Pons (tissue), 1 donor: ENCODE measurements around the gene C1orf56.

ENCODE experiments used
- DNase-seq: peaks from one replicate; pipeline ENCODE4 v3.0.0-alpha.2; 2016; ENCODE audit warnings: low spot score

The C1orf56 gene

GRCh38 chr1:151024540-151025146 is 22.9 kb upstream of the C1orf56 start:
- peak; percentile 87 for DNase-seq

- no peak for DNase-seq
Measured at GRCh38 chr1:151026460-151026859, 21.1 kb upstream of the C1orf56 start.

DNA sequence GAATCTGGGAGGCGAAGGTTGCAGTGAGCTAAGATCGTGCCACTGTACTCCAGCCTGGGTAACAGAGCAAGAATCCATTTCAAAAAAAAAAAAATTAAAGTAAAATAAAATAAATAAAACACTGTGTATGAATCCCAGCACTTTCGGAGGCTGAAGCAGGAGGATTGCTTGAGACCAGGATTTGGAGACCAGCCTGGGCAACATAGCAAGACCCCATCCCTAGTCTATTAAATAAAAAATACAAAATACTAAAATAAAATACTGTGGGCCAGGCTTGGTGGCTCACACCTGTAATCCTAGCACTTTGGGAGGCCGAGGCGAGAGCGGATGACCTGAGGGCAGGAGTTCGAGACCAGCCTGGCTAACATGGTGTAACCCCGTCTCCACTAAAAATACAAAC is 15.4 kb upstream of the C1orf56 start:
- no peak for DNase-seq

GRCh38 chr1:151035167-151035566 is 12.4 kb upstream of the C1orf56 start:
- DNase-seq: no peak

DNA sequence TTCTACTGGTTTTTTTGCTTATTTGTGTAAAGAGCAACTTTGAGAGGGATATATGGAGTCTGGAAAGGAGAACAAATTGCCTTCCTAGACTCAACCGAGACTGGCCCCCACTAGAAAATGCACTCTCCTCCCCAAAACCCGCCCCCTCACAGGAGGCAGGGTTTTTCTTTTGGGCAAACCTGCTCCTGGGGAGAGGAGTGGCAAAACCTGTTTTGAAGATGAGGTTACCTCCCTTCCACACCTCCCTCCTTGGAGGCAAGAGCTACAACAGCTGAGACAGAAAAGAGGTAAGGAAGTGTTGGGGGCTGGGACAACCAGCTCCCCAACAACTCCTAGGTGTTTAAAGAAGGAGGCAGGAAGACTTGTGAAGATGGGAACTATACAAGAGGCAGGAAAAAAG is 11.2 kb upstream of the C1orf56 start, which contains the start of gene BNIPL:
Gene BNIPL, plus strand, starts transcription at position 231 of the 400 bp plus-strand sequence. Its CDS starts 140 bp downstream, at position 371.
- no peak for DNase-seq

DNA sequence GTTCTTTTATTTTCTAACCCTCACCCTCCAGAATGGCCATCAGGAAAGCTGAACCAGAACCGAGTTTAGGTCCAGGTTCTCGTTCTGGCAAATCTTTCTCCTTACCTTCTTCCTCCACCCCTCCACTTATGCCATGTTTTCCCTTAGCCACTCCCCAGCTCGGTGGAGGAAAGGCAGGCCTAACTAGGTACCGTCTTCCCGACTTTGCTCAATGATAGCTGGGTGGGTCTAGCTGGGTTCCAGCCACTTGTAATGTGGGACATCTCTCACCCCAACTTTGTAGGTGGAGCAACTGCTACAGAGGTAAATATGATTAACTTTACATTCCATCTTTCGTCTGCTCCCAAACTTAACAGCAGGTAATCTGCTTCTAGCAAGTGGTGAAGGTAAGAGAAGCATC is 10.5 kb upstream of the C1orf56 start:
- no peak for DNase-seq

GRCh38 chr1:151039521-151039920 is 8.0 kb upstream of the C1orf56 start:
- no peak for DNase-seq

- no peak for DNase-seq
Measured at GRCh38 chr1:151043163-151043562, 4.4 kb upstream of the C1orf56 start.

DNA sequence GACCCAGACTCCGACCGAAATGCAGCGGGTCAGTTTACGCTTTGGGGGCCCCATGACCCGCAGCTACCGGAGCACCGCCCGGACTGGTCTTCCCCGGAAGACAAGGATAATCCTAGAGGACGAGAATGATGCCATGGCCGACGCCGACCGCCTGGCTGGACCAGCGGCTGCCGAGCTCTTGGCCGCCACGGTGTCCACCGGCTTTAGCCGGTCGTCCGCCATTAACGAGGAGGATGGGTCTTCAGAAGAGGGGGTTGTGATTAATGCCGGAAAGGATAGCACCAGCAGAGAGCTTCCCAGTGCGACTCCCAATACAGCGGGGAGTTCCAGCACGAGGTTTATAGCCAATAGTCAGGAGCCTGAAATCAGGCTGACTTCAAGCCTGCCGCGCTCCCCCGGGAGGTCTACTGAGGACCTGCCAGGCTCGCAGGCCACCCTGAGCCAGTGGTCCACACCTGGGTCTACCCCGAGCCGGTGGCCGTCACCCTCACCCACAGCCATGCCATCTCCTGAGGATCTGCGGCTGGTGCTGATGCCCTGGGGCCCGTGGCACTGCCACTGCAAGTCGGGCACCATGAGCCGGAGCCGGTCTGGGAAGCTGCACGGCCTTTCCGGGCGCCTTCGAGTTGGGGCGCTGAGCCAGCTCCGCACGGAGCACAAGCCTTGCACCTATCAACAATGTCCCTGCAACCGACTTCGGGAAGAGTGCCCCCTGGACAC is 534 bp downstream of the C1orf56 start:
- peak; percentile 70 for DNase-seq

- no peak for DNase-seq
Measured at GRCh38 chr1:151048645-151049032, 1.1 kb downstream of the C1orf56 start.

GRCh38 chr1:151049458-151049857 is 1.9 kb downstream of the C1orf56 start:
- DNase-seq: no peak

DNA sequence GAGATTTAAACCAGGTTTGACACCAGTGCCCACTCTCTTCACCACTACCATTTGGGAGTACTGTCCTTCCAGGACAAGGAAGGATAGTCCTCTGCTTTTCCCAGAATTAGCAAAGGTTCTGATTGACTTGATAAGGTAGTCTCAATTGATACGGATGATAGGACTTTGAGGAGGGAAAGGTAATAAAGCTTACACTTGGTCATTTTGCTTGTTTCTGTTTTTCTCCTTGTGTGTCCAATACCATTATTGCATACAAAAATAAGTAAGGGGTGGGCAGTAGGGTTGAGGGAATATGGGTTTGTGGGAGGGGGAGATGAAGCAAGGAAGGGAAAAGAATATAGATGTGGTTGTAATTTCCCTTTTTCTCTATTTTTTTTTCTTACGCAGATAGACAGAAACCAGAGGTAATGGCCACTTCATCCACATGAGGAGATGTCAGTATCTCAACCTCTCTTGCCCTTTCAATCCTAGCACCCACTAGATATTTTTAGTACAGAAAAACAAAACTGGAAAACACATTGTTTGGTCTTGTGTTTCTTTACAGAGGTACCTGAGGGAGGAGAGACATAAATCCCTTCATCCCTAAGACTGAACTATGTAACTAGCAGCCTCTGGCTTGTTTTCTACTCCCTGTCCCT is 2.6 kb downstream of the C1orf56 start:
- no peak for DNase-seq

DNA sequence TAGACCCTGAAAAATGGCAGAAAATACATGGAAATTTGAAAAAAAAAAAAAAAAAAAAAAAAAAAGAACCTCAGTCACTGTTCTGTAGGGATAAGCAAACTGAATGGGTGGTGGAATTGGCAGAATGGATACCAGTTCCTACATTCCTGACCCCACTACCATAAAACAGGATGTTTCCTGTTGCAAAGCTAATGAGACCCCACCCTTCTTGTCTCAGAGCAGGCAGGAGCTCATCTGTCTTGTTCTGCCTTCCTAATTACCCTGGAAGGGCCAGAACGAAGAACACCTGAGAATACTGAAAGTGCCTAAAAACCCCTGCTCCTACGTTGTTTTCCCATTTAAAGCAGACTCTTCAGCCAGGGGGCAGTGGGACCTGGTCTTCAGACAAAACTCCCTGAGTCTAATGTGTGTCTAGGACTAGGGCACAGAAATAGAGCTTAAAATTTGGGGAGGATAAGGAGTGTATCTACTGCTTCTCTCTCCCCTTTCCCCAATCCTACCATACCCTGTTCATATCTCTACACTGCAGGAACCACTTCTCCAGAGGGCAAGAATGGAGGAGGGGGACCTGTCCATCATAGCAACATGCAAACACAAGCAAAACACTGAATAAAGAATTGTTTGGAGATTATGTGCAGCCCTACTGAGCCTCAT is 3.9 kb downstream of the C1orf56 start:
- no peak for DNase-seq

GRCh38 chr1:151054971-151055547 is 7.5 kb downstream of the C1orf56 start:
- no peak for DNase-seq

DNA sequence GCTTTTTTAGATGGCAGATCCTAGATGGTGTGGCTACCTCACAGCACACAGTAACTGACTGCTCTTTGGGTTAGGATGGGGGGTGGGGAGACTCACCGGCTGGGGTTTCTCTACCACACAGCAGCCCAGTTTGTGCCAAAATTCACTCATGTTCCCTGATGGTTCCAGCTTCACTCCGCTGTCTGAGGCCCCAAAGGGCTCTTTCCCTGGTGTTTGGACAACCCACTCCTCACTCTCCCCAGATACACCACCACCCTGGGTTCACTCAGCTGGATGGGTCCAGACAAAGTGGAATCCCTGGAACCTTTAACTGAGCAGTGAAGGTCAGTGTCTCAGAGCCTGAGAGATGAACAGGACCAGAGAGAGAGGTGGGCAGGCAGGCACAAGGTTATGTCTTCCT is 8.0 kb downstream of the C1orf56 start:
- DNase-seq: no peak

DNA sequence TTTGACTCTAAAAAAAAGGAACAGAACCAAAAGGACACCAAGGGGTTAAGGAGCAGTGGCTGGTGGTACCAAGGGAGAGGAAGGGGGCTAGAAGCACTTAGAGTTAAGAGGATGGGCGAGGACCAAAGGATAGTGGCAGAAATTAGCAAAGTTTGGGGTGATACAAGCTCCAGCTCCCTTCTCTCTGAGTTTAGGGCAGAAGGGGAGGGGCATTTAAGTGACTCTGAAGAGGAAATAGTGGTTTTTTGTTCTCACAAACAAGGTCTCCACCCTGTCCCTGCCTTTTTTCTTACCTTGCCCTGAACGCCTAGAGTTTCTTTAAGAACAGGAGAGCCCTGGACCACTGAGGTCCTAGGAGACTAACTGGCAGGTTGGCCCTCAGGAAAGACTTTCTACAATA is 8.6 kb downstream of the C1orf56 start:
- DNase-seq: no peak

DNA sequence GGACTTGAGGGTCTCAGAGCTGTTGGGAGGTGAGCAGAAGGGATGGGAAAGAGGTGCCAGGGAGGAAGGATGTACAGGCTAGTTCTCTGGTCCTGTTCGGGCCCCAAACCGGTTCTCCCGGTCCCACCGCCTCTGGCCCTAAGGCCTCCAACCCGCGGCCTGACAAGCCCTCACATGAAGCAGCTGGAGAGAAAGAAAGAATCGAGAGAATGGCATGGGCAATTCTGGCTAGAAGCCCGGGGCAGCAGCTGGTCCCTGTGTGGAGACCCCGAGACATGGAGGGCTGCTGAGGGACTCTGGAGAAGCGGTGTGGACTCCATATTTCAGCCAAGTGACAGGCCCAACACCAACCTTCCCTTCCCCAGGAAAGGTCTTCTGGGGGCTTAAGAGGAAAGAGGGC is 11.1 kb downstream of the C1orf56 start:
- no peak for DNase-seq

GRCh38 chr1:151059109-151060006 is 11.8 kb downstream of the C1orf56 start, which contains the start of gene CDC42SE1:
Gene CDC42SE1, minus strand, starts transcription at chr1:151059622. Its CDS starts 3,892 bp downstream, at chr1:151055730.
- DNase-seq: peak; percentile 70

DNA sequence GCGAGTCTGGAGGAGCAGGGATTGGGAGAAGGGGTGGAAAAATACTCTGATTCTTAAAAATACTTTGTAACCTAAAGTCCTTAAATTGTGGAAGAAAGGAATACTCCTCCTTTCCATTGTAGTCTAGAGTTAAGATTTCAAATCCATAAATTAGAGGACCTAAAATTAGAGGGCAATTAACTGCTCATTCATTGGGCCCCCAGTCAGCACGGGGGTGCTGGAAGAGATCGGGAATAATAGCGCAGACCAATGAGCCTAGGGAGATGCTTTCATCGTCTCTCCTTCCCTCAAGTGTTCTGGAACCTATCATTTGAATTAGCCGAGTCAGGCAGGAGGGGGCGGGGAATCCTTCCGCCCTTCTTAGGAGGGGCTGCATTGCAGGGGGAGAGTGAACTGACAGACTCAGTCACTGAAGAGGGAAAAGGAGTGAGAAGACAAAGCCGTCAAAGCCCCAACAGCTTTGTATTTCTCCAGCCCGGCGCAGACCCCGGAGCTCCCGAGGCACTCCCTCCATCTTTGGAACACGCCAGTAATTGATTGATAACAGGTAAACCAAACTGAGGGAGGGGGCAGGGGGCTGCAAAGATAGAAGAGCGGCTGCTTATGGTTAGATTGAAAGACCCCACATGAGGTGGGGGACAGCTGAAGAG is 12.6 kb downstream of the C1orf56 start, which contains the start of gene MLLT11:
Gene MLLT11, plus strand, starts transcription at position 391 of the 650 bp plus-strand sequence. CDS start 6,828 bp downstream, outside the sequence.
- DNase-seq: peak; percentile 85

DNA sequence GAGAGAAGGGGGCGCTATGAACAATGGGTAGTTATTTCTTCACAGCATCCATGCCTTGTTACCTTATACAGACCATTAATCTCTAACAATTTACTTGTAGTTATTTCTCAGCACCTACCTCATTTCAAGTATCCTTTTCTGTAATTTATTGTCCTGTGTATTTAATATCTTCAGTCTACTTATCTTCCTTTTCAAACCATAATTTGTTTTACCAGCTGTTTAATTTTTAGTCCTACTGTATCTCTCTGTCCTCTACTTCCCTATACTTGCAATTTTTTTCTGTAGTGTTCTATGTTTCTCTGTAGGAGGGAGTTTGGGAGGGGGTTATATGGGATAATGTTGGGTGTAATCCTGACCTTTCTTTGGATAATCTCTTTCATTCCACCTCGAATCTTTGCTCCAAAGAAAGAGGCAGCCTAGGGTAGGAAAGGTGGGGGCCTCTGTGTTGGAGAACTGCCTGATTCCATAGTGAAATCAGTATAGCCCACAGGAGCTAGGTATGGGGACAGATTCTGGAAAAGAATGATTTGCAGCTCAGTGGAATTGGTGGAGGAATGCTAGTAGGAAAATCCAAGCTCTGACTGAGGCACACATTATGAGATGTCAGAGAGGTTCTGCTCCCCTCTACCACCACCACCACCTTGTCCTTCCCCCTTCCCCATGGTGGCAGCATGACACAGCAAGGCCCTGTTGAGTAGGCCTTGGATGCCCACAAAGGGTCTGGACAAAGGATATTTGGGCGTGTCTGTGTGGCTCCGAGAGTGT is 13.3 kb downstream of the C1orf56 start:
- DNase-seq: no peak
